Right lung (tissue), 5 donors: ENCODE results near the gene MGRN1. TPM values are rescaled to one million over a fixed set of nuclear protein-coding genes. Genes with fewer than 3 reads are reported as not detected.
A peak's percentile ranks its signal among the peaks of the same experiment; 100 is the strongest.
"Not testable (repeated sequence)": the region's sequence is repeated elsewhere in the genome, so short reads cannot be mapped to it uniquely, and the experiment has no call there.

Experiments used
- DNase-seq, 2 donors: peaks; one replicate each; pipeline ENCODE4 v3.0.0-alpha.2; 2013
- polyA plus RNA-seq, 5 donors: library from polyadenylated mRNA; unstranded; fragments of 120-200 nt; gene quantifications; one replicate each; pipeline versions ENCODE4 v1.2.1 to v1.2.3, GENCODE V29; 2013; ENCODE audit warnings: inconsistent platforms in 1 of 5, low replicate concordance in 1 of 5; ENCODE audit not compliant: insufficient read length in 5 of 5, insufficient read depth in 1 of 5

Gene MGRN1
- polyA plus RNA-seq, 5 donors, result 38.2 to 87.7 (median 58.2) TPM

DNA sequence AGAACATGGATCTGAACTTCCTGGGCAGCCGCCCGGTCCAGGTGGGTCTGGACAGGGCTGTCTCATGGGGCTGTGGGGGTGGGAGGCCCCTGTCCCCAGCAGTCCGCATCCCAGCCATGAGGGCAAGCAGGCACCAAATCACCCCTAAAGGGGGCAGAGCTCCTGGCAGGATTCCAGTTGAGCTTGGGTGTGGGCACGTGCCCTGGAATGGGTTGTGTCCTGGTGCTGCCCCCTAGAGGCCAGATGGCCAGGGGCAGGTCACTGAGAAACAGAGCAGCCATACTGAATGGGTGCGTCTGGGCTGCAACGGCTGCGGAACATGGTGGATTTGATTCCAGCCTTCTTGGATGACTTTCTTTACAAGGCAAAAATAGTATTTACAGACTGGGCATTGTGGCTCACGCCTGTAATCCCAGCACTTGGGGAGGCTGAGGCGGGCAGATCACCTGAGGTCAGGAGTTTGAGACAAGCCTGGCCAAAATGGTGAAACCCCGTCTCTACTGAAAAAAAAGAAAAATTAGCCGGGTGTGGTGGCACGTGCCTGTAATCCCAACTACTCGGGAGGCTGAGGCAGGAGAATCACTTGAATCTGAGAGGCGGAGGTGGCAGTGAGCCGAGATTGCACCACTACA is 25.9 kb downstream of the MGRN1 start:
- not testable (repeated sequence) for DNase-seq

DNA sequence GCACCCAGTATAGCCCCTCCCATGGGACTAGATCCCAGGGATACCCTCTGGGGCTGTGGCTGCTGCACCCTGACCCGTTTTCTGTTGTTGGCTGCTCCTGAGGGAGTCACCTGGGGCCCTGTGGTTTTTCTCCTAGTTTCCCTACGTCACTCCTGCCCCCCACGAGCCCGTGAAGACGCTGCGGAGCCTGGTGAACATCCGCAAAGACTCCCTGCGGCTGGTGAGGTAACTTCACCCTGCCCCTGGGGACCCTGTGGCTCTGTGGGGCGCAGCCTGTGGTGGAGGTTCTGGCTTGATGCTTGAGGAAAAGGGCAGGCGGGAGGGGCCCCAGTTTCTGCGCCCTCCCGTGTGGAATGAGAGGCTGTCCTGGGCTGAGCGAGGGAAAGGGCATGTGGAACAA is 27.2 kb downstream of the MGRN1 start:
- DNase-seq, result no peak

DNA sequence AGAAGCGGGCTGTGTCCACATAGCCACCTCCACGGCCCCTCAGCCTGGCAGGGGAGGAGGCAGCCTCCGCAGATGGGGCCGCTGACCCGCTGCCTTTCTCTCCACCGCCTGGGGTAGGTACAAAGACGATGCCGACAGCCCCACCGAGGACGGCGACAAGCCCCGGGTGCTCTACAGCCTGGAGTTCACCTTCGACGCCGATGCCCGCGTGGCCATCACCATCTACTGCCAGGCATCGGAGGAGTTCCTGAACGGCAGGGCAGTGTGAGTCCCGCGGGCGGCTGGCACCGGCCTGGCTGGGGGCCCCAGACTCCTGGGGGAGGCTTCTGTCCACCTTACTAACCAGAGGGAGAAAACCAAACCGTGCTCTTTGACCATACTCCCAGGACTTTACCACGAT is 27.9 kb downstream of the MGRN1 start:
- no peak for DNase-seq

DNA sequence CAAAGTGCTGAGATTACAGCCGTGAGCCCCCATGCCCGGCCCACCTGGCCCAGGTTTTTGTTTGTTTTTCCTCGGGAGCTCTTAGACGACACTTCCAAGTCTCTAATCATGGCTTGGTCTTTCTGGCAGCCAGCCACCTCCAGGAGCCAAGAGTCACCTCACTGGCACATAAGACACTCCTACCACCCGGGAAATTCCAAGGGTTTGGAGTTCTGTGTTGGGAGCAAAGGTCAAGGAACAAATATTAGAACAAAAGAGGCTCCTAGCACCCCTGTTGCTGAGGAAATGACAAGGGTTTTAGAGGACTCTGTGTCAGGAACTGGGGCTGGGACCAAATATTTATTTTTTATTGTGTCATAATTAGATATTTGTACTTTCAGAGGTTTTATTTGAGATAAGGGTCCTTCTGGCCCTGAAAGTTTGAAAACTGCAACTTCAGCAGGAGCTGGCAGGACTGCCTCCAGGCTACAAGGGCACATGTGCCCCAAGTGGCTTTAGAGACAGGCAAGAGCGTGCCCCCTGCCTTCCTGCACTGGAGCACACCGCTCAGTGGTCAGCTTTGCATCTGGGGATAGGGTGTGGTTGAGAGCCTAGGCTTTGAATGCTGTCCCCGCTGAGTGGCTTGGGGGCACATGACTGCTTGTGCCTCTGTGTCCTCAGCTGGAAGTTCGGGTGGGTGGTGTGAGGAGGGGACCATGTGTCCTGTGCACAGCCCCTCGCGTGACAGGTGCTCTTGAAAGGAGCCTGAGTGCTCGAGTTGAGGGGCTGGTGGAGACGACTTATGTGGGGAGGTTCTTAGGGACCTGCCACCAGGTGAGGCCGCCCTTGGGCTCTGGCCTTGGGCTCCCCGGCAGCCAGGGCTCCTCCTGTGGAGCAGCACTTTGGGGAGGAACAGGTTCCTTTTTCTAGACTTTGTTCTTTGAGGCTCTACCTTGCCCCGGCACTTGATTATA is 29.7 kb downstream of the MGRN1 start:
- DNase-seq, result peak; percentile 61 to 67

DNA sequence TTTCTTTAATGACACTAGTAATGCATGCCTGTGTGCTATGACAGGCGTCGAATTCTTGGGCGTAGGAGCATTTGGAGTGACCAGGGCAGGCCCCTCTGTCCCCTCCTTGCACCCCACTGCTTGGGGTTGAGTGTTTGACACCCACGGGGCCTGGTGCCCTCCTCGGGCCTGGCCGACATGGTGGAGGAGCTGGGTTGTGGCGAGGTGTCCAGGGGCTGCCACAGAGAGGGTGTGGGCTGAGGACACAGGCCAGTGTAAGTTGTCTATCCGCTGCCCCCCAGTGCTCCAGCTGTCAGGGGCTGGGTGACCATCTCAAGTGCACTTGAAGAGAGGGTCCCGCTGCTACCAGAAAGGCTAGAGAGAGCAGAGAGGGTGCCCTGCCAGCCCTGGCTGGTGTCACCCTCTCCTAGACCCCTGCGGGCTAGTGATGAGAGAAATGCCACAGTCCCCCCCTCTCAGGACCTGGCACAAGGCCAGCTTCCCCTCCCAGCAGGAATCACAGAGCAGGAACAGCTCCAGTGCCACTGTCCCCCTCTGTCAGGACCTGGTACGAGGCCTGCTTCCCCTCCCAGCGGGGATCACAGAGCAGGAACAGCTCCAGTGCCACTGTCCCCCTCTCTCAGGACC is 30.5 kb downstream of the MGRN1 start:
- no peak for DNase-seq

DNA sequence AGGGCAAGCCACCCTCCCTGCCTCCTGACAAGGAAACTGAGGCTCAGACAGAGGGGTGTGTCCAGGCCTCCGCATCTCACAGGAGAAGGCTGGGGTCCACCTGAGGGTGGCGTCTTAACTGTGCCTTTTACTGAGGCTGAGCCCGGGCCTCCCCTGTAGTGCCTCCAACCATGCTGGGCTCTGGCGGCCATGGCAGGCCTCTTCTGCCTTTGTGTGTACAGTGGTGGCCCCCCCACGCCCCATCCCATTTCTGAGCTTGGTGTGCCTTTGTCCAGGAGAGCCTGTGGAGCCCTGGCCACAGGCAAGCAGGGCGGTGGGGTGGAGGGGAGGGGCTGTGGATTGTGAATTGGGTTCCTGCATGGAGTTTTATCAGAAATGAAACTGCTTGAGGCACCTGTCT is 31.2 kb downstream of the MGRN1 start:
- no peak for DNase-seq

DNA sequence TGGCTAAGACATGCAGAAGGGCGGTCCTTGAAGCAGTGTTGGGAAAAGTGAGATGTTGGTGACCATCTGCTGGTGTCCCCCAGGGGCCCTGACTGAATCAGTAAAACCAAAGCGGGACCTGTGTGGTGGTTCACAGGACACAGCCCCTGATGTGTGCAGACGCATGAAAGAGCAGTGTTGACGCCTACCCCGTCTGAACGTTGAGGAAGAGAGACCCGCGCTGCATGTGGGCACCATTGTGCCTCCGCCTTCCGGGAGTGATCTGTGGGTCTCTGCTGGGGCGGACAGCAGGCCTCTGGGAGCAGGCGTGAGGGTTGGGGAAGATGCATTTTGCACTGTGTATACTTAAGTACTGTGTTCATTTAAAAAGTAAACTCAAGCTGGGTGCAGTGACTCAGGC is 31.6 kb downstream of the MGRN1 start:
- DNase-seq, result no peak

DNA sequence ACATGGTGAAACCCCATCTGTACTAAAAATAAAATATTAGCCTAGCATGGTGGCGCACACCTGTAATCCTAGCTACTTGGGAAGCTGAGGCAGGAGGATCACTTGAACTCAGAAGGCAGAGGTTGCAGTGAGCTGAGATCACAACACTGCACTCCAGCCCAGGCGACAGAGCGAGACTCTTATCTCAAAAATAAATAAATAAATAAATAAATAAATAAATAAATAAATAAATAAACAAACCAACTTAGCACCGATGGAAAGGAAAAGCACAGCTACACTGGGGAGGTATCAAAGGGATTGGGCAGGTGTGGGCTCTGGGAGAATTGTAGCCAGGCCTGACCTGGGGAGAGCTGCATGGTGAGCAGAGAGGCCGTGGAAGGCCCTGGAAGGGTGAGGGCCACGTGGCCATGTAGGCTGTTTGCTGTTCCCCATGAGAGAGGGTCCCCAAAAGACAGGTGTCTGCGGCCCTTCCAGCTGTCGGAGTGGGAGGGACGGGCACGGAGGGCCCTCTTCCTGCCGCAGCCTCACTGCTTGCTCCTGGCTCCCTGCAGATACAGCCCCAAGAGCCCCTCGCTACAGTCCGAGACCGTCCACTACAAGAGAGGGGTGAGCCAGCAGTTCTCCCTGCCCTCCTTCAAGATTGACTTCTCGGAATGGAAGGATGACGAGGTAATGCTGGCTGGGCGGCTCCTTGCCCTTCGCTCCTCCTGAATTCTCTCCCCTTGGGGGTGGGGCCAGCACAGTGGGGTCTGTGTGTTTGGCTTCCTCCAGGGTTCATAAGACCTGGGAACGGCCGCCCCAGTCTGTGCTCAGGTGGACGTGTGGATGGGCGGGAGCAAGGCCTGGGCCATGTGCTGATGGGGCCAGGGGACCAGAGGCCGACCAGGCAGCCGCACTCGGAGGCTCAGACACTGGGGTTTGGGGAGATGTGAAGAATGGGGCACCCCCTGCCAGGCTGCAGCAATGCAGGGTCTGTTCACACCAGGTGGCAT is 32.4 kb downstream of the MGRN1 start:
- DNase-seq, result no peak

DNA sequence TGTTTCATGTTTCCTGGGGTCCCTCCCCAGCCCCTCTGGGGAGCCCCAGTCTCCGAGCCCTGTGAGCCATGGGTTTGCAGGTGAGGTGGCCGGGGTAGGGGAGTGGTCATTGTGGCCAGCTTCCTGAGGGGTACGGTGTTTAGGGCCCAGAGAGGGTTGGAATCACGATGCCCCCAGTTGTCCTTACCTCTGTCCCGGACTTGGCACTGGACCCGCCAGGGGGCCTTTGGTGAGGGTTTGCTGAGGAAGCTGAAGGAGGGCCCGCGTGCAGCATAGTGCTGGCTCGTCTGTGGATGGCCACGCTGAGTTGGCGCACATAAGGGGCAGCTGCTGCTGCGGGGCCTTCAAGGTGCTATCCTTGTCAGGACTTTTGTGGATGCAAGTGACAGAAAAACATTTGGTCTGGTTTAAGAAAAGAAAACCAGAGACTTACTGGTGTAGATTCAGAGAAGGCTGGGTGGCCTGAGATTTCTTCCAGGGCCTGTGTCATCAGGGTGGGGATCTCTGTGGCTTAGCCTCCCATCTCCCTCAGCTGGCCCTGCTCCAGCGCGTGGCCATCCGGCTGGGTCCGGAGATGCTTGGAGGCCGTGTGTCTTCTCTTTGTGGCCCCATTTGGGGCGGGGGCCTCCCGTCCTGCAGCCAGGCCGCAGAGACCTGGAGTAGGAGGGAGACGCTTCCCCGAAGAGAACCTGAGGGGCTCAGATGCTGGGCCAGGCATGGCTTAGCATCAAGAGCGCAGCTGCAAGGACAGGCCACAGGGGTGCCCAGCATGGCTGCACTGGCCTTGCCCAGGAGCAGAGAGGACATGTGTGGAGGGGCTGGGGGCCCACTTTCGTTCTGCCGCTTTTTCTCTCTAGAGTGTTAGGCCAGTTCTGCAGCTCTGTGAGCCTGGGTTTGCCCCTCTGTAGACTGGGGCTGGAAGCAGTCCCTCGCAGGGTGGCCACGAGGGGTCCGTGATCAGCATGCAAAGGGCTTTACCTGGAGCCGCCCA is 35.0 kb downstream of the MGRN1 start:
- no peak for DNase-seq

DNA sequence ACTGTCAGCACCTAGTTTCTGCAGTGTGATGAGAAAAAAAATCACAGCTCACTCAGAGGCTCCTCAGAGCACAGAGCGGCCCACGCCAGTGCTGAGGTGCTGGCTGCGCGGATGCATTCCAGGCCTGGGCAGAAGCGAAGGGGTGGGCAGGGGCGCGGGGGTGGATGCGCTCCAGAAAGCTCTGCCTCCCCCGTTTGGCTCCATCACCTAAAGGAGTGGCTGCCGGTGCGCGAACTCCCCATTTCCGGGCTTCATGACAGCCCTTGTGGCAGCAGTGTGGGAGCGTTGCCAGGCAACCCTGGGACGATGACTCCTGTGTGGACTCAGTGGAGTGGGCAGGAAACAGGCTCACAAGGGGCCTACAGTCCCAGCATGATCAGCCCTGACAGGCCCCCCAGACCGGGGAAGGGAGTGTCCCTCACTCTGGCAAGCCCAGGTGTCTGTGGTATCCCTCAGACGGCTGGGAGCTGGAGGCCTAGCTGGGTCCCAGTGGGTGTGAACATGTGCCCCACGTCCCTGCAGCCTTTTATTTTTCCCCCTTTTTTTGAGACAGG is 35.9 kb downstream of the MGRN1 start:
- peak; percentile 48 to 52 for DNase-seq

DNA sequence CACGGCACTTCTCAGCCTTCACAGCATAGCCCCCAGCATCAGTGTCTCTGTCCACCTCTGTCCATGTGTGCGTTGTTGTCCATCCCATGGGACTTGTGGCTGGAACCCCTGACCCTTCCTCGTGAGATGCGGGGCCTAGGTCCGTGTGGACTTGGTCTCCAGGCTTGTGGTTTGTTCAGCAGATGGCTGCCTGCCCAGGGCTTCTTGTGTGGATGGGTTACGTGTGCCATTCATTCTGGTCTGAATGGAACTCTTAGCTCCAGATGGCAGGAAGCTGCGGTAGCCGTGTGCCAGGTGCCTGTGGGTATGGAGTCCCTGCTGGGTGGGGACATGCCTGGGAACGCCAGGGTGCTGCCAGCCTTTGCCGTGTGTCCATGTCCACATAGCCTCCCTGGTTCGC is 37.0 kb downstream of the MGRN1 start:
- no peak for DNase-seq

DNA sequence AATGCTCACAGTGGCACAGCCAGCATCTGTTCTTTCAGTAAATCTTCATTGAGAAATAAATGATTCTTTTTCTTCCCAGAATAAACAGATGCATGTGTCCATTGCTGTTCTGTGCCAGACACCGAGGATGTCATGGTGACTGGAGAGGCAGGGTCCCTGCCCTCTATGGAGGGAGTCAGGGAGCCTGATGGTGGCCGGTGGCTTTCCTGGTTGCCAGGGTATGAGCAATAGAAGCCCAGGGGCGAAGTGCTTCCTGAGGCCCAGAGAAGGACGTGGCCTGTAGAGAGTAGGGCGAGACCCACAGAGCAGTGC is 38.8 kb downstream of the MGRN1 start:
- no peak for DNase-seq

DNA sequence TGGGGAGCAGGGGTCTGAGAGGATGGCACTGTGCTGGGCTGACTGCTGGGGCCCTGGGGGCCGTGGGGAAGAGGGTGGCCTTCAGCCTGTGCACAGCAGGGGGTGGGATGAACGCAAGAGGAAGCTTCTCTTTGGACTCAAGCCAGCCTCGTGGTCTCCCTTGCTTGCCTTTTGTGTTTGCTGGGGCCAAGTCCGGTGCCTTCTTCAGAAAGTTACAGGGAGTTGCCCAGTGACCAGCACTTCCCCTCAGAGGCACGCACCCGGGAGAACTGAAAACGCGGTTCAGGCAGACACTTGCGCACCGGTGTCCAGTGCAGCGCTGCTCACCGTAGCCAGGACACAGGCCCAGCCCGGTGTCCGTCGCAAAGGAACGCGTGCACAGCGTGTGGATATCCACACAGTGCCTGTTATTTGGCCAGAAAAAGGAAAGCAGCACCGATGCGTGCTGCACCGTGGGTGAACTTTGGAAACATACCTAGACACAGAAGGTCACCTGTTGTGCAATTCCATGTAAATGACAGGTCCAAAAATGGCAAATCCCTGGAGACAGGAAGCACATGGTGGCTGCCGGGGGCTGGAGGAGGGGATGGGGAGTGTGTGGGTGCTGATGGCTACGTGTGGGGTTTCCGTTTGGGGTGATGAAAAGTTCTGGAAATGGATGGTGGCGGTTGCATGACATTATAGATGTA is 39.3 kb downstream of the MGRN1 start:
- no peak for DNase-seq

DNA sequence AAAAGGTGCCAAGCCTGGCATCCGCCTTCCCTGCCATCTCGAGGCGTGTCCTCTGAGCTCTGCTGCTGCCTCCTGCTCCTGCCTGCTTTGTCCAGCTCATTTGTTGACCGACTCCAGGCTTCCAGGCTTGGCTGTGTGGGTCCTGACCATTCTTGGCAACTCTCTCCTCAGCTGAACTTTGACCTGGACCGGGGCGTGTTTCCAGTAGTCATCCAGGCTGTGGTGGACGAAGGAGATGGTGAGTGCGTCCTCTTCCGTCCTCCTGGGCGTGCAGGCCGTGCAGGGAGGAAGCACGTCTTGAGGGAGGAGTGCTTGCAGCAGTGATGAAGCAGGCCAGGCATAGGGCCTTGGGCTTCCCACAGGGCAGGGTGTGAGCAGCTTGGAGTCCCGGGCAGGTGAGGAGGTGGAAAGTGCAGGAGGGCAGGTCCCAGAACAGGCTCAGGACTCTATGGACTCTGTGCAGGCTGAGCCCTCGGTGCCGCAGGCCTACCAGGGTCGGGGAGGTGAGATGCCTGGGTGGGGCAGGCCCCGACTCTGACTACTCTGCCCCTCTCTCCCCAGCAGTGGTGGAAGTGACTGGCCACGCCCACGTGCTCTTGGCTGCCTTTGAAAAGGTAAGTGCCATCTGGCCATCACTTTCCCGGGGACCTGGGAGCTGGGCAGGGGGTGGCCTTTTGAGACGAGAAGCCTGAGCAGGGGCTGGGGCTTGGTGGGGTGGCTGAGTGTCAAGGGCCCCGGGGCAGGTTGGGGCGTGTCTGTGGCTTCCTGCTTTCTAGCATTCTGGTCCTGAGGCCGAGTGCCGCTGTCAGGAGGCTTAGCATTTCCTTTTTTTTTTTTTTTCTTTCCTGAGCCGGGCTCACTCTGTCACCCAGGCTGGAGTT is 40.2 kb downstream of the MGRN1 start:
- no peak for DNase-seq

DNA sequence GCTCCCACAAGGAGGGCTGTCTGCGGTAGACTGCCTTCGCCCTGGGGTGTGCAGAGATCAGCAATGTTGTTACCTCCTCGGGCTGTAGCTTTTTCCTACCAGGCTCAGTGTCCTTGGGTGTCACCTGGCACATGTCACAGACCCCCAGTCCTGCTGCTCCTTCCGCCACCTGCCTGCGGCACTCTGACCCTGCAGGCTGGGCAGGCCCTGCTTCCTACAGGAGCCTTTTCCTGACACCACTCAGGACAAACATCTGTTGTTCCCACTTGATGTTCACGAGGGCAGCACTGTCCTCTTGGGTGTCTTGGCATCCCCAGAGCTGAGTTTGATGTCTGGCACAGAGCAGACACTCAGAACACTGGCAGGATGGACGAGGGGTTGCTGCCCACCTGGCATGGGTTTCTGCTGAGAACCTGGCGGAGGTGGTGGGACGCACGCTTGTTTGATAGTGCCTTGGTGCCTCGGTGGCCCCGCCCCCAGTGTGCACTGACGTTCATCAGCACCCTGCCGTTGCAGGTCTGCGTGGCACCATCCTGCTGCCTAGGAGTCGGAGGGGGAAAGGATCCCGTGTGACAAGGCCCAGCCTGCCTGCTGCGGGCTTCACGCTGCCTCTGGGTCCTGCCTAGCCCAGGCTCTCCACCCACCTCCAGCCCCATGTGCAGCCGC is 42.0 kb downstream of the MGRN1 start:
- DNase-seq, result no peak

DNA sequence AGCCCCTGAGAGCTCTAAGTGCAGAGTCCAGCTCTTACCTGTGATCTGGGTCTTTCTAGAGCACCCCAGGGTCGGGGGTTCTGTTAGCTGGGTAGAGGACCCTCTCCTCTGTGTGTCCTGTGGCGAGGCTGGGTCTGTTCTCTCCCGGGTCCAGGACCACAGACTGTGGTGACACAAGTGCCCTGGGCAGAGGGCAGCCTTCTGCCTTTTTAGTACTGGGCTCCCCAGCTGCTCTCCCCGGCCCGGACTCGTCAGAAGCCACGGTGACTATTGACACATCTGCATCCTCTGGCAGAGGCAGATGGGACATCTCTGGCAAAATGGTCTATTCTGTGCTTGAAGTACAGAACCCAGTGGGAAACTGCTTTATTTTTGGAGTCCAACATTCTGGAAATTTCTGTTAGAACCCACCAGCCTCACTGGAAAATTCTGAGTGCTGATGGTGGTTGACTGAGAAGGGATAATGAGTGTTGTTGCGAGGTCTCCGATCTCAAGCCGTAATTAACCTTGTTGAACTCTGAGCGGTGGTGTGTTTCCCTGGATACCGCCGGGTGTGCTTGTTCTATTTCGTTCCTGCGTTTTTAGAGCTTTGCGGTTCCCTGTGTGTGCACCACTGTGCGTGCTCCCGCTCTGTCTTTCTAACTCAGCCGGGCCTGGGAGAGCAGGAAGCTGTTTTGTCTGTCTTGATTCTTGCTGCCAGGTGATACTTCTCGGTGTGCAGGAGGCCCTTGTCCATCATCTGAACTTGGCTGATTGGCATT is 42.8 kb downstream of the MGRN1 start:
- DNase-seq, result no peak
